HG02610 (cell line): ENCODE data around the gene PPP4C.
A peak's percentile ranks its signal among the peaks of the same experiment; 100 is the strongest.

Source experiments
- ATAC-seq: cut with Tn5 transposase; IDR thresholded peaks from one replicate; pipeline ENCODE4 v1.9.1; 2021; ENCODE audit warnings: mild to moderate bottlenecking, moderate library complexity; ENCODE audit not compliant: unreplicated experiment

The PPP4C gene

GRCh38 chr16:30079480-30079879, 3.7 kb downstream of the PPP4C start:
- ATAC-seq, result no peak

DNA sequence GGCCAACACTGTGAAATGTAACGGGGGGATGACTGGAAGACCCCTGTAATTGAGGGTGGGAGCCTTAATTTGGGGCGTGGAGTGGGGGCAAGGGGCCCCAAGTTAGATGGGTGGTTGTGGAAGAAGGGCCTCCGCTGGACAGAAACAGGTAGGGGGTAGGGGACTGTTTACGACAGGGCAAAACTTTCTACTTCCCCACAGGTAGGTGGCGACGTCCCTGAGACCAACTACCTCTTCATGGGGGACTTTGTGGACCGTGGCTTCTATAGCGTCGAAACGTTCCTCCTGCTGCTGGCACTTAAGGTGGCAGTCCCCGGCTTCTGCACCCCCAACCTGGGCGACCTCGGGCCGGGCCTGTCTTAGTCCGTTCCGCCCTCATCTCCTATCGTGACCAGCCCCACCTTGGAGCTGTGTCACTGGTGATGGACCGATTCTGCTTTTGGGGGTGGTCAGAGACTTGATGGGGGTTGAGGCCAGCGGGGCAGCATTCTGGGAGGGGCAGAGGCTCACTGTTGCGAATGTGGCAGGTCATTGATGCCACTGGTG, 6.8 kb downstream of the PPP4C start:
- no peak for ATAC-seq

DNA sequence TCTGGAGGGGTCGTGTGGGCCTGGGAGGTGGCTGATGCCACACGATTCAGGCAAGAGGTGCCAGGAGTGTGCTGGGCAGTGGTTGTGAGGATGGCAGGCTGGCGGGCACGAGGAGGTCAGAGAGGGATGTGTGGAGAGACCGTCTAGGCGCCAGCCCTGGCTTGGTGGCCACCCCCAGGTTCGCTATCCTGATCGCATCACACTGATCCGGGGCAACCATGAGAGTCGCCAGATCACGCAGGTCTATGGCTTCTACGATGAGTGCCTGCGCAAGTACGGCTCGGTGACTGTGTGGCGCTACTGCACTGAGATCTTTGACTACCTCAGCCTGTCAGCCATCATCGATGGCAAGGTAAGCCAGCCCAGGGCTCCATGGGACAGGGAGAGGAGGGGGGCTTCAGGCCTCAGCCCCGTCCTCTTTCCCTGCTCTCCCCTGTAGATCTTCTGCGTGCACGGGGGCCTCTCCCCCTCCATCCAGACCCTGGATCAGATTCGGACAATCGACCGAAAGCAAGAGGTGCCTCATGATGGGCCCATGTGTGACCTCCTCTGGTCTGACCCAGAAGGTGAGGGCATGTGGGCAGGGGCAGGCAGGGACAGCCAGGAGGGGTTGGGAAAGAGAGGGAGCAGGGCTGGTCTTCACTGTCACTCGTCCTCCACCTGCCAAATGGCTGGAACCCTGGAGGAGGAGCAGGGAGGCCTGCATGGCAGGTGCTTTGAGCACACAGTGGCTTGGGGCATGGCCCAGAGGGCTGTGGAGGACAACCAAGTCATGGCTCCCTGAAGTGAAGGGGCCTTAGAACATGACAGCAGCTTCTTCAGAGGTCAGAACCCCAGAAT, 7.6 kb downstream of the PPP4C start:
- ATAC-seq, result no peak

GRCh38 chr16:30084096-30084815, 8.5 kb downstream of the PPP4C start:
- ATAC-seq, result no peak

DNA sequence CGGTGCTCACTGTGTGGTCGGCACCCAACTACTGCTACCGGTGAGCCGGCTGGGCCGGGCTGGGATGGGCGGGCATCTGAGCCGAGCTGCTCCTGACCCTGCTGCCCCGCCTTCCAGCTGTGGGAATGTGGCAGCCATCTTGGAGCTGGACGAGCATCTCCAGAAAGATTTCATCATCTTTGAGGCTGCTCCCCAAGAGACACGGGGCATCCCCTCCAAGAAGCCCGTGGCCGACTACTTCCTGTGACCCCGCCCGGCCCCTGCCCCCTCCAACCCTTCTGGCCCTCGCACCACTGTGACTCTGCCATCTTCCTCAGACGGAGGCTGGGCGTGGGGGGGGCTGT, 9.0 kb downstream of the PPP4C start:
- no peak for ATAC-seq

DNA sequence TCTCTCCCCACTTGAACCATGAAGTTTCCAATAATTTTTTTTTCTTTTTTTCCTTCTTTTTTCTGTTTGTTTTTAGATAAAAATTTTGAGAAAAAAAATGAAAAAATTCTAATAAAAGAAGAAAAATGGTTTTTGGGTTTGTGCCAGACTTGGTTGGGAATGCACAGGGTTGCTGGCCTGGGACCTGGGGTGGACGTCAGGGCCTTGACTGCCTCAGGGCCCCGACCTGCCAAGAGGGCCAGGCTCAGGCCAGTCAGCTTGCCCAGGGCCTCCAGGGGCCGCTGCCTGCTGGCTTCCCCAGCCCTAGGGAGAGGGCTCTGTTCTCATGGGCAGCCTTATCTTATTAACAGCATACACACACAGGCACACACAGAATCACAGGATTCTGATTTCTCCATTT, 9.5 kb downstream of the PPP4C start:
- no peak for ATAC-seq

GRCh38 chr16:30085820-30086219, 10.0 kb downstream of the PPP4C start:
- ATAC-seq, result no peak

- ATAC-seq, result no peak
These were observed 10.7 kb downstream of the PPP4C start for GRCh38 chr16:30086291-30087140.

GRCh38 chr16:30087181-30087898, 11.5 kb downstream of the PPP4C start:
- ATAC-seq, result no peak

GRCh38 chr16:30088237-30088831, 12.5 kb downstream of the PPP4C start:
- ATAC-seq, result no peak

GRCh38 chr16:30088832-30089624, 13.2 kb downstream of the PPP4C start:
- no peak for ATAC-seq

DNA sequence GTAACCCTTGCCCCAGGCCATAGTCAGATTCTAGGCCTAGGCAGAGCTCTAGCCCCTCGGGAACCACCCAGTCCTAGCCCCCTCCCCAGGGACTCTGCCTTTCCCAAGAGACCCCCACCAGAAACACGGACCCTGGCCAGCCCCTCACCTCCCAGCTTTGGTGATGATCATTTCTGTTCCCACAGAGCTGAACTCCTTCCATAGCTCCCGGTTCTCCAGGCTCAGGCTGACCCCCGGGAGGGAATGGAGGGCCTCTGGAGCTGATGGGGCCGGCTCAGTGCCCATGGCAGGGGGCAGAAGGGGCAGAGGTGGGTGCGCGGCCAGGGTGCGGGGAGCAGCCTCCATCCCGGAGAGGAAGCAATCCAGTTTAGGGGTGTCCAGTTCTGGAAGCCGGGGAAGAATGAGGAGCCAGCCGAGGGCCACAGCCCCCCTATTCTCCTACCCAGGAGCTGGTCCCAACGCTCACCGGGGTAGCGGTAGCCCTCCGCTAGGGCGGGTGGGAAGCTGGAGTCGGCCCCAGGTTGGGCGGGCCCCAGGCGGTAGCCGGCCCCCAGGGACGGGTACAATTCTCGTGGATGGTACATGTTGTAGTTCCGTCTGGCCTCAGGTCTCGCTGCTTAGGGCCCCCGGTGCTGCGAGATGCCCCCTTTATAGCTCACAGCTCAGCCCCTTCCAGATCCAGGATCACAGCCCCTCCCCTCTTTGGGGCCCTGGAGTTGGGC, 15.0 kb downstream of the PPP4C start:
- no peak for ATAC-seq

DNA sequence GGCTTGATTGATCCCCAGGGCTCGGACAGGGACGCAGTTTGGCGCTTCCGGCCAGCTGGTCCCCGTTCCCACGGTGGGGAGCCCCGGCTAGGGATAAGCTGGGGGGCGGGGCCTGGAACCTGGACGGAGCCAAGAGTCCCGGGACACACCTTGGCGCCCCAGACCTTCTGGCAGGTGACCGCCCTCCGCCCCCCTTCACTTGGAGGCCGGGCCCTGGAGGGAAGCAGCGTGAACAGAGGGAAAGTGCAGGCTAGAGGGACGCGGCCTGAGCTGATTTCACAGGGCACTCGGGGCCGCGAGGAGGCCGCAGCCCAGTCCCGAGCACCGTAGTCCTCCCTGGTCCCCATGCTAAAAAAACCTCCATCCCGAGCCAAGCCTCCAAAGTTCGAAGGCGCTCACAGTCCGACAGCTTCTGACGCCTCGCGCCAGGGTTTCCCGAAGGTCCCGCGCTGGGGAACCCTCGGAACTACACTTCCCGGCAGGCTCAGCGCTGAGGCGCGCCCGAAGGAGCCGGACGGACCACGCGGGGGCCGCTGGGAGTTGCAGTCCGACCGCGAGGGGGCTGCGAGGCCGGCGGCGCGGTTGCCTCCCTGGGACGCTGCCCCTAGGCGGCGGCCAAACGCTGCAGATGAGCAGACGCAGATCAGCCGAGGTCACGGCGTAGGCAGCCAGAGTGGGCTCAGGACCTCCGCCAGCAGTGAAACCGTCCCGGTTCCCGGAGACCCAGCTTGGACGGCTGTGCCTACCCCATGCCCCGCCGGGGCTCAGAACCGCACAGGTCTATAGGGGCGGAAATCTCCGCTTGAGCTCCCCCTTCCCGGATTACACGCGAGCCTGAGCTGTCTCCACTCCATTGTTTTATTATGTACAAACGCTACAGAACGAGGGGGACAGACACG, 15.9 kb downstream of the PPP4C start, which contains the start of gene TBX6:
Gene TBX6, minus strand, starts transcription at position 451 of the 899 bp plus-strand sequence. CDS start 731 bp downstream, outside the sequence.
- ATAC-seq, result peak; percentile 58

- ATAC-seq, result peak; percentile 39
These were observed 16.7 kb downstream of the PPP4C start for GRCh38 chr16:30092373-30093010.

GRCh38 chr16:30094541-30095165, 18.9 kb downstream of the PPP4C start:
- no peak for ATAC-seq
